Right kidney (tissue), 1 donor: ENCODE measurements around the gene KLHL2.
A peak's percentile ranks its signal among the peaks of the same experiment; 100 is the strongest.
"Not testable (repeated sequence)": the region's sequence is repeated elsewhere in the genome, so short reads cannot be mapped to it uniquely, and the experiment has no call there.

Source experiments
- DNase-seq: peaks from one replicate; pipeline ENCODE4 v3.0.0-alpha.2; 2016

KLHL2 gene

DNA sequence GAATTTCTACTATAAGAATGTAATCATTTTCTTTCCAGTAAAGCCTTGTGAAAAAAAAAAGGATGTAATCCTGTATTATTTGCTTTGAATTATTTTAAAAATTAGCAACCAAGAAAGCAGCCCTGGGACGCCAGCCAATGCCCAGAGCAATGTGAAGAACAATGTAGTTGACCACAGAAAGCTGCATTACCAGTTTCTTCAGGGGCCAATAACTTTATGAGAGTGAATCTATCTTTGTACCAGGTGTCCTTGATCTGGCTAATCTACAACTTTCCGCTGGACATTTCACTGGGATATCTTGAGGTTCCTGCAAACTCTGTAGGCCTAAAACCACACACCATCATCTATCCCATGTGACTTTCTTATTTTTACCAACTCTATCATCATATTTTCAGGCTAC lies 7.6 kb upstream of the KLHL2 start:
- DNase-seq, result no peak

DNA sequence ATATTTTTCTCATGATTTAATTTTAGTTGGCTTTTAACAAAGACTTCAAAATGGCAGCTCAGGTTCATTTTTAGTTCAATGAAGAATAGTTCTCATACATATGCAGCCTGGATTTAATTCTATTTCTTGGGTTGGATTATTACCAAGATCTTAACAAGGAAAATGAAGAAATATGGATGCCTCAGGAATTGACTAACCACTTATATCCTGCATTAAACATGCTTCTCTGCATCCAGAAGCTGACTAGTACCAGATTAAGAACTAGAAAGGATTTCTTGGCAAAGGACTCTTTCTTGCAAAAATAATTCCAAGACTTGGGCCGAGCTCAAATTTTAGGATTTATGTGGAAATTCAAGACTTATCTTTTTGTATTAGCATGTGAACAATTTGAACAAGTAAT lies 5.6 kb upstream of the KLHL2 start:
- no peak for DNase-seq

DNA sequence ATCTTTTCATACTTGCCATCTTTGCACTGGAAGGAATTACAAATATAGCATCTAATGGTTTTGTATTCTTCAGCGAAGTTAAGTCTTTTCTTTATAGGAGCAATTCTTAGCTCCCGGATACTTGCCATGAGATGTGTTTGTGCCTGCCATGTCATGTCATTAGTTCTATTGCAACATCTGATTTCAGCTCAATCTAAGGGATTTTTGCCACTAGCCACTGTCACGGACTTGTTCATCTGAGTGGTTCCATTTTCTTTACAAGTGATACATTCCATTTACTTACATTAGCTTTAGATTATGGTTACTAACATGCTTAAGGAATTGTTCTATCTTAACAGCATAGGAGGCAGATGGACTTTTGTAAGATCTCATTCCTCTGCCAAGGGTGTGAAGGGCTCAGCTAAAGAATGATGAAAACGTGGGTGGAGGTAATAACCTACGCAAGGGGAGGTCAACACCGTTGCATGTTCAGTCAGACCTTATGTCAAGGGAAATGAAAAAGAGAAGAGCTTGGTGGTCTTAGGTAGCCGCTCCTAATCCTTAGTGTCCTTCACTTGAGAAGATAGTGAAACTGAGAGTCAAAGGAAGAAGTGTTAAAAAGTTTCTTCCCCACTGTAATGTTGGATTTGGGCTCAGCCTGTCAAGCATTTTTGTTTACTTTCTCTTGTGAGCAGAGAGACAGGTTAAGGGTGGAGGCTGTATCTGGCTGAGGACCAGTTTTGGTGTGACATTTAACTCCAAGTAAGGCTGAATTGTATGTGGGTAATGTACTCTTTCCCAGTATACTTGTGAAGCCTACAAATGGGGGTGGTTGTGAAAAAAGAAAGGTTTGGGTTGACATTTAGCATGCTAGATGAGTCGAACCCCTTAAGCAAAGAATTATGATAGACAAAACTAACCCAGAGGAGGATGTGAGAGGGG lies 3.6 kb upstream of the KLHL2 start:
- no peak for DNase-seq

DNA sequence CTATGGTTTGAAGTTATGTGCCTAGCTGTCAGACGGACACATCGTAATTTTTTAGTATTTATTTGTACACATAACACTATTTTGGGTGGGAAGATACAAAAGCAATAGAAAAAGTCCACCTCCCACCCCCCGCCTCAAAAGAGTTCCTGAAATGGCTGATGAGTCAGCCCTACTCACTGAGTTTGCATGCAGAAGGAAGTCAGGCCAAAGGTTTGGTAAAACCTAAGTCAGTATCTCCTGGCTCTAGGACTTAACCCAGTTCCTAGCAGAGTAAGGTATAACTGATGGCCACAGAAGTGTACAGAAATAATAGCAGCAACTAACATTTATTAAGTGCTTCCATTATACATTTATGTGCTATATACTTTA lies 2.9 kb upstream of the KLHL2 start:
- no peak for DNase-seq

DNA sequence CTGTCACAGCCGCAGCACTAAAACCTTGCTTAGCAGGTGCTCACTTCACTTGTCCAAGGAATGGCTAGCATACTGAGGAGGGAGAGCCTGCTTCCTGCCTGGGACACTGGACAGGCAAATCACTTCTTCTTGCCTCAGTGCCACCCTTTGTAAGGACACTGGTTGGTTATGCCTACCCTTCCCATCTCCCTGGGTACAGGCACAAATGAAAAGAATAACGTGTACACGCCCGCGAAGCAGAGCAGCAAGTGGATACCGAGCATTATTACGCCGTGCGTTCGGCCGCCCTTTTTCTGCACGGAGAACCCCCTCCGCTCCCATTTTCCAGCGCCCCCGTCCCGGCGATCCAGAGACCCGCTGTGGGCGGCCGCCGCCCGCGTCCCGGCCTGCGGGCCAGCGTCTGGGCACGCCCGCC lies 338 bp upstream of the KLHL2 start:
- DNase-seq, result peak; percentile 70

DNA sequence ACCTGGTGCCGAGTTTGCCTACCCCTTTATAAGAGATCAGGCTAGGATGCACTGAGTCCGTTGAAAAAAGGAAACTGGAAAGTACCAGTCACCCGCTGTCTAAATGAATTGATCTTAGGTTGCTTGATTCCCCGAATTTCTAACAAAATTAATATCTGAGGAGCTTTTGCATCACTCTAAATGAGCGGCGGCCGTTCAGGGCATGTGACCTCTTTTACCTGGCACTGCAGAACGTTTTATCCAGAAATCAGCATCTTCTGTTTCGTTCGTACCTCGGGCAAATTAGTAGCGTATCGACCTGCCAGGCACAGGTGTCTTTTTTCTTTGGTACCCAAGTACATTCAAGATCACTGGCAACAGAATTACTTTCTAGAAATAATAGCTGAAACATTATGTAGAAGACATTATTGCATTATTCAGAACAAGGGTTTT lies 876 bp downstream of the KLHL2 start:
- no peak for DNase-seq

DNA sequence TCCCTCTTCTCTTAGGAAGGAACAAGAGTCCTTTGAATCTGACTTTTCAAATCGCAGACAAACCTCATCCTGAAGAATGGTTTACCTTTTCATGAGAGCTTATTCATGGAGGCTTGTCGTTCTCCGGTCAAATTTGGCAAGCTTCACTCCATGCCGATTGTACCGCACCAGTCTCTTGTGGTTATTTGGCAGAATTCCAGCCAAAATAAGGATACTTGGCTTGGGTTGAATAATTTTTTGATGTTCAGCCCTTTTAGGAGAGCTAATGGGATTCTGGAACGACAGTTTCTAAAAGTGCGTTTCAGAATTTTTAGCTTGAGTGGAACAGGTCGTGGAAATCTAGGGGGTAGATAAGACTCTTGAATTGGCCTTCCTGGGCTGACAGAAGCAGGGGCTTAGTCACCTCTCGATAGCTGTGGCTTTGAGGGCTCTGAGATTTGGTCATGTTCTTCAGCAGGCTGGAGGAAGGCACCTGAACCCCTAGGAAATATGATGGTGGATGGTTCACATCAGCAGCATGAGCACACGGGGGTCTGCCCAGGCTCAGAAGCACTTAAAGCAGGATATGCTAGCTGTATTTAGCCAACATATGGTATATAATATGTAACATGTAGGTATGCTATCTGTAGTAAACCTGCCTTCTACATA lies 1.5 kb downstream of the KLHL2 start:
- DNase-seq, result no peak

DNA sequence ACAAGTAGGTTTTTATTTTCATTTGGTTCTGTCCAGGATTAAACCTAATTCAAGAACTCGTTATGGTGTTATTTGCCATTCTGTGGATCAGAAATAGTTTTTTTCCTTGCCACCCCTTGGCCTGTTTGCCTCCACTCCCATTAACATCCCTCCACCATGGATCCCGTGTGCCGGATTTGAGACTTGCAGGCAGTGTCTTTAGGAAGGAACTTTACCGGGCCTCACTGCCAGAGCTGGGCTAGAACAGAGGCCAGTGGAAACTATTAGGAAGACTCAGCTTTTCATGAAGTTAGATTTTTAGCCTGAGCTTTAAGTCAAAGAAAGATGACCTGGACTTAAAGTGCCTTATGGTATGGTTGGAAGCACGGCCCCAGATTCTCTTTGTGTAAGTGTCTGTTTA lies 2.4 kb downstream of the KLHL2 start:
- no peak for DNase-seq

DNA sequence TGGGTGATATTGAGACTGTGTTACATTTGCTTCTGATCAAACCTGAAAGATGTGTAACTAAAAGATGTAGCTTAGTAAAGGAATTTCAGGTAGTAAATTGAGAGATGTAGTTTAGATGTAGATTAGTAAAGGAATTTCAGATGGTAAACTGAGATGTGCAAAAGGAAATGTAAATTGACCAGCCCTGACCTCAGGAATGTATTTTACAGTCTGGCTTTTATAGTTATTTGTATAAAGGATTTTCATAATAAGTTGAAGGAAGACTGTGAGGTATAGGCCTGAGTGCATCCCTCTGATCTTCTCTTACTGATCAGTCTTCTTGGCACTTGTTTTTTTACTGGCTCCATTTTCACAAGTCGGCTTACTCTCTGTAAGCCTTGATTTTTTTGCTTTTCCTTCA lies 3.2 kb downstream of the KLHL2 start:
- DNase-seq, result no peak

DNA sequence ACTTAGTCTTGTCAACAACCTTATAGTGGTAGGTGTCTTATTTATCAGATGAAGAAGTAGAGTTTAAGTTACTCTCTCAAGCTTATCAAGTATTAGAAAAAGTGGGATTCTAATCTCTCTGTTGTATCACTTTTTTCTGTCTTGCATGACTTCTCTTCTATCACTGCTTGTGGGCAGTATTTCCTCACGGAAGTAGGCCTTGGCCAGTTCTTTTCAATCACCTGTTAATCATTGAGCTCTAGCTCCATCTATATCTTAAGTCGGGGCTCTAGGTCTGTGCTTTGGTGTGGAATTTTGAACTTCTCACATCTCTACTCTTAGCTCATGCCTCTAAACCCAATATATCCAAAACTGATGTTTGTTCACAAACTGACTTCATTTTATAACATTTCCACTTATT lies 5.3 kb downstream of the KLHL2 start:
- DNase-seq, result not testable (repeated sequence)

DNA sequence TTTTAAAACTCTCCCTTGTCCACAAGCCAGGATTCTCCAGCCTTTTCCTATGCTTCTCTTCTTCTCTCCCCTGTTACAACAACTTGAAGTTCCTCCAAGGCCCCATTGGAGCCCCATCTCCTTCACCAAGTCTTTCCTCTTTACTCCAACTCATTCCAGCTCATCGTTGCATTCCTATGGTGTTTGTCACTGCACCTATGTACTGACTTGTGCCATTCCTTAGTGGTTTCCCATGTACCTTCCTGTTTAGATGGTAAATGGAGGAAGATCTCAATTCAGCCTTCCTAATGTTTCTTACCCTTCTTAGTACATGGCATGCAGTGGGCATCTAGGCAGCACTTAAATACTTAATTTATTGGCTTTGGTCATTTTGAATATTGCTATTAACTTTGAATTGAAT lies 6.0 kb downstream of the KLHL2 start:
- DNase-seq, result not testable (repeated sequence)

DNA sequence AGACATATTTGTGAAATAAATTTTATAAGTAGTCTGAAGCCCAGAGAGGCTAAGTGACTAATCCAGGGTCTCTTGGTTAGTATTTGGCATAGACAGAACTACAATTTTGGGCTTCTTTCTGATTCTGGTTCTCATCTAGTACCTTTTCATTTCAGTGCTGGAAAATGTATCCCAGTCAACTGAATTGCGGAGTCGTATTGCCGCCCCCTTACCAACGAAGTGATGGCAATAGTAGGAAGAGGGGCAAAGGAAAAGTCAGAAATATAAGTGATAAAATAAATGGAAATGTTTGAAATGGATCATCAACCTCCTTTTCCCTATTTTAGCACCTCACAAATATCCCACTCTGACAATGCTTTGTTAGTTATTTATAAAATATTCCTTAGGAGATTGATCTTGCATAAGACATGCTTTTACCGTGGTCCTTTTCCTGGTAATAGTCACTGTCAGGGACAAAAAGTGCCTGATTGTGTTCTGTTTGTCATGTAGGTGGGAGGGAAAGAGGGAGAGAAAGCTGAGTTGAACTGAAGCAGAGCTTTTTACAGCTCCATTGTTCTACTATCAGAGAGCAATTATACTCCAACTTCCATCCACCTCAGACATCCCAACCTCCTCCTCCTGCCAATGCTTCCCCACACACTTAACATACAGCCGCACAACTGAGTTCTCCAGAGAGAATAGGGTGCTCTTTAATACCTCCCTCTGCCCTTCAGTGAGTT lies 6.8 kb downstream of the KLHL2 start:
- DNase-seq, result not testable (repeated sequence)

DNA sequence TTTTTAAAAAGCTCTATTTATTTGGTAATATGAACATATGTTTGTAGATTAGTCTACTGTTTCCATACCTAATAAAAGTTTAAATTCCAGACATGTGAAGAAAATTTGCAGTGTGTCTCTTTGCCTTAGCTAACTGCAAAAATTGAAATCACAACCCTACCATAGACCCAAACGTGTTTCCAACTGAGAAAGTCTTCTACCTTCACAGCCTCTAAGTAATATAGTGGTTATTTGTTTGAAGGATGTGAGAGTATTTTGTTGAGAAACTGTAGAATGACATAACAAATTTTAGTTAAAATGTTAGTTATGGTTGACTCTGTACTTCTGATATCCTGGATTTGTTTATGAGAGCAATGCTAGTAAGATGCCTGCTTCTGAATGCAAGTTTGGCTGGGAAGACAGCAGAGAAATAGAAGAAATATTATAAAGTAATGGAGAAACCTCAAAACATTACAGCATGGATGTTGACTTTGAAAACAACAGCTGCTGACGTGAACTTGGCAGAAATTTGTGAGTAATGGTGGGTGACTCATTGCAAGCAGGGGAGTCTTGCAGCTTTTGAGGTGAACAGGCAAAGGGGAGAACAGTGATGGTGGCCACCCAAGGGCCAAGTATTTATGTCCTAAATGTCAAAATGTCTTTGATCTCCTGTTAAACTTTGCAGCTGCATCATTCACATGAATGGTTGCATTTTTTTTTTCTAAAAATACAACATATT lies 7.8 kb downstream of the KLHL2 start:
- DNase-seq, result not testable (repeated sequence)

DNA sequence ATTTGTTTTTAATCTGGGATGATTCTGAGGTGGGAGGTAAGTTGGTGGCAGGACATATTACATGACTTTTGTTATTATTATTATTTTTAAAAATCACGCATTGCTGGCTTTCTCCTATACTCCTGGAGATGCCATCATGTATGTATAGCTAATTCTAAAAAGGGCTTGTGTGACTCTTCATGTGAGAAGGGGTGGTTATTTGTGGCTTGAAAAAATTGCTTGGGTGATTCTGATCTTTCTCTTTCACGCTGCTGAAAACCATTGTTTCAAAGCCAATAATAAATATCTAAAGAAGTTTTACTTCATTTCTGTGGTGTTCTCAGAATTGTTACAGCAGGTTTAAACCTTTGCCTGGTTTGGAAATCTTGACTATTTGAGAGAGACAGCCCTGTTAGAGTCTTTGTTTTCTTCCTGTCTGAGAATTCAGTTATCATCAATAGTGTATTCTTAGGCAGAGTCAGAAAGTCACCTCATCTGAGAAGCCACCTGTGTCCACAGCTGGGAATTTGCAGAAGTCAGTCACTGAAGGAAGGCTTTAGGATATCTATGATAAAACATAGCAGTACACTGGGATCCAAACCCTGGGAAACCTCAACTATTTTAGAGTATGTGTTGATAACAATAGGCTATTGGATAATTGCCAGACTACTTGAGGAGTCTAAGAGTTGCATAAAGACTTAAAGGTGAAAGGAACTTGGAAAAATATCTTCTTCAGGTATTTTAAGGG lies 8.6 kb downstream of the KLHL2 start:
- DNase-seq, result not testable (repeated sequence)

DNA sequence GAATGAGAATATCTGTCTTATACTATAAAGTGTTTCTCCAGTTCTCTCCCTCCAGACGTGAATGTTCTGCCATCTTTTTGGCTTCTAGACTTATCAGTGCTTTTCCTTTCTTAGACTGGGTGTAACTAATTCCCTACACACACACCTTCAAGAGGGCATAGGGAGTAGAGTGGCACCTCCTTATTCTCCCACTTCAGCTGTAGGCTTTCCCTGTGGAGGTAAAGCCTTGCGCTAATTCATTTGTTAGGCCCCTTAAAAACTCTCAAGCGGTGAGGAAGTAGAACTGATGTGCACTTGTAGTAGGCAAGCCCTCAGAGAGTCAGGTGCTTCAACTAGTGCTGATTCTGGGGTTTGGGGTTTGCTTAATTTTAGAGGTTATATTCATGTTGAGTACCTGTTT lies 10.0 kb downstream of the KLHL2 start:
- no peak for DNase-seq

DNA sequence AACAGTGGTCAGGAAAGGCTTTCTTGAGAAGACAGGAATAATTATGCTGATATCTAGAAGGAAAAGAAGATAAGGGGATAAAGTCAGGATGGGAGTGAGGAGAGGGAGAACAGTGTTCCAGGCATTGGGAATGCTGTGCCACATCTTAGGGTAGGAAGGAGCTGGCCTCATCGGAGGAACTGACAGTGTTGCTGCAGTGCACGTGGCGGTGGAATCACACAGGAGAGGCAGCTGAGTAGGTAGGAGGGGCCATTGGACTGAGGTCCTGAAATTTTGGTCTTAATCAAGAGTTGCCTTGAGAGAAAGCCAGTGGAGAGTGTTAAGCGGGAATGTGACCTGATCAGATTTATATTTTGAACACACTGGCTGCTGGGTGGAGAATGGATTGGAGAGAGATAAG lies 13.9 kb downstream of the KLHL2 start:
- not testable (repeated sequence) for DNase-seq

DNA sequence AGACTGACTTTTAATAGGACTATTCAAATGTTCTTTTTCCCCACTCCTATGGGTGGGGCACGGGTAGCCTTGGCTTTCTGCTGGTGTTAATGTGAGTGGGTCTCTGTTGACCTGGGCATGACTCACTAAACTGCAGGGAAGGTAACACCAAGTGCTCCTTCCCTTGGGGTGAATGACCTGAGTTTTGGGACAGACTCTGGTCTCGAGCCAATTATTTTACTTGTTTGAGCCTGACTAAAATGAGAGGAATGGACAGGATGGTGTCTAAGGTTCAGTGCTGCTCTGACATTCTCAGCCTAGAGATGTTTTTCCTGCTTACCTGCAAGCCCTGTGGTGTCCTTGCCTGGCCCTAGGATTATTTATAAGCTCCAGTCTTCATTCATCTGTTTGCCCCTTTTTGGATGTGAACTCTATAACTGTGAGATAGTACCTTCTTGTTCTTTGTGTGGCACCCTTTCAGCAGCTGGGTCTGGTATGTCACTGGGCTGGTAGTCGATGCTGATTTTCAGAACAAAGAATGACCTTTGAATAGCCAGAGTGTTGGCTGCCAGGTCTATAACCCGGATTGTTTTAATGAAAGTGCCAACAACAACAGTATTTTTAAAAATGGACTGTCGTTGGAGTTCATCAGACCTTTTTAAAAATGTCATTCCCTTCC lies 14.8 kb downstream of the KLHL2 start:
- not testable (repeated sequence) for DNase-seq

DNA sequence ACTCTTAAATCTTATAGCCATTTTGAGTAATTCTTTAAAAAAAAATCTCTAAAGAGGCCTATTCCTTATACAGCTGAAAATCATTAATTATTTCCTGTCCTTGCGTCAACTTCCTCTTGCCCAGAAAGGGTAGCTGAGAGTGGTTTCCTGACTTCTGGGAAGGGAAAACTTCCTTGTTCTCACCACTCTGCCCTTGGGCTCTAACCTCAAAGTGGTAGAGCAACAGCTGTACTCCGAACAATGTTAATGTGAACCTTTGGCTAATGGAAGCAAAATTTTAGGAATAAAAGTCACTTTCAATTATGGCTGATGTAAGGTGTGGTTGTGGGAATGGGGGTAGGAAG lies 15.3 kb downstream of the KLHL2 start:
- DNase-seq, result no peak

DNA sequence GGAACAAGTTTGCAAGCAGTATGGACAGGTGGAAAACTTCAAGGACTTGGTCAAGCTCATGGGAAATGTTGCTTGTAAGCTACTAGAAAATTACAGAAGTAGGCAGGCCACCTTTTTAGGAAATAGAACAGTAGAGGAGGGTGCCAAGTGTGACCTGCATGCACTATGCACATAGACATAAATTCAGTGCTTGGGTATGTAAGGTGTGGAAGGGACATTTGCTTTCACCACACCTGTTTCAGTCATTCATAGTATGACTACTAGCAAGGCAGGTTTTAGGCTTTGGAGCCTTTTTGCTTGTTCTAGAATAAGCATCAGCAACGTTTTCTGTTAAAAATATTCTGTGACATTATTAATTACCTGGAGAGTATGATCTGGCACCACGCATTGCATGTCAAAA lies 20.0 kb downstream of the KLHL2 start:
- DNase-seq, result not testable (repeated sequence)

DNA sequence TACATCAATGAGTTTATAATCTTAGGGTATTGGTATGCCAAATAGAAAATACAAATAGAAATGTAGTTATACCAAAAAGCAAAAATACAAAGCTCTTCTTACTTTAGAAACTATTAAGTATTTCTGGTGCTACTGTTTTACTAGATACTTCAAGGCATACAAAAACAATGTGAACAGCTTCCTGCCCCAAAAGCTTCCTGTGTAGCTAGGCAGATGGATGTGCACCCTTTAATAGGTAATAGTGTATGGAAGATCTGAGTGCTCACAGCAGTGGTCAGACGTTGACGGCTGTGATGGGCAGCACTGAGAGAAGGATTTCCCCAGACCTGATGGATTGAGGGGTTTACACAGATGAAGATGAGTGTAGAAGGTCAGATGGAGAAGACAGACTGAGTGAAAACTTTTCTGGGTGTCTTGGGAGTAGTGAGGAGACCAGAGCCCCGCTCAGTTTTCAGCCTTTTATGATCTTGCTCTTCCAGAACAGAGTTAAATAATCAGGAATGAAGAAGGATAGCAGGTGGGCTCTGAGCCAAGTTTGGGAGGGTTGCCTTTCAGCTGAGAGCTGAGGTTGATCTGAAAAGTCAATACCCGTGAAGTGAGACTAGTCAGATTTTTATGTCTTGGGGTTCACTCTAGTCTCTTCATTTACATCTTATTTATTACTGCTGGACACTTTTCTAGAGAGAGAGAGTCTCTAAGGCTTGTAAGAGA lies 22.3 kb downstream of the KLHL2 start:
- DNase-seq, result not testable (repeated sequence)
